Neural progenitor cell (in vitro differentiated cells): Measurements from ENCODE around the gene IFI44L. TPM values are rescaled to one million over a fixed set of nuclear protein-coding genes. Genes with fewer than 3 reads are reported as not detected.

Experiments
- DNase-seq: peaks from one replicate; pipeline ENCODE4 v3.0.0-alpha.2; 2016; ENCODE audit warnings: low spot score
- H2AFZ ChIP-seq: fragments of 200-600 bp; sonication (generic); replicated peaks from 2 replicates; pipeline ENCODE4 v1.6.1; 2016; ENCODE audit warnings: antibody characterized with exemption
- H3F3A ChIP-seq: fragments of 200-600 bp; sonication (generic); 2 replicates; pipeline ENCODE4 v1.6.1; 2016; ENCODE audit warnings: antibody characterized with exemption, low read depth
- H3K27ac ChIP-seq: fragments of 200-600 bp; sonication (generic); 2 replicates; pipeline ENCODE4 v1.5.1; 2016; ENCODE audit warnings: mild to moderate bottlenecking
- H3K27me3 ChIP-seq: fragments of 200-600 bp; sonication (generic); 2 replicates; pipeline ENCODE4 v1.6.1; 2016; ENCODE audit warnings: mild to moderate bottlenecking, moderate library complexity
- H3K36me3 ChIP-seq: fragments of 200-600 bp; sonication (generic); 2 replicates; pipeline ENCODE4 v1.5.1; 2016
- H3K4me1 ChIP-seq: fragments of 200-600 bp; sonication (generic); 2 replicates; pipeline ENCODE4 v1.6.1; 2016; ENCODE audit warnings: mixed run types
- H3K4me2 ChIP-seq: fragments of 200-600 bp; sonication (generic); 2 replicates; pipeline ENCODE4 v1.6.1; 2016
- H3K4me3 ChIP-seq: fragments of 200-600 bp; sonication (generic); 2 replicates; pipeline ENCODE4 v1.5.1; 2016
- H3K79me2 ChIP-seq: fragments of 200-600 bp; sonication (generic); 2 replicates; pipeline ENCODE4 v1.6.1; 2016; ENCODE audit warnings: low read depth
- H3K9ac ChIP-seq: fragments of 200-600 bp; sonication (generic); 2 replicates; pipeline ENCODE4 v1.6.1; 2016
- H3K9me3 ChIP-seq: fragments of 200-600 bp; sonication (generic); 2 replicates; pipeline ENCODE4 v1.5.1; 2016; ENCODE audit warnings: low read depth
- H4K20me1 ChIP-seq: fragments of 200-600 bp; sonication (generic); 2 replicates; pipeline ENCODE4 v1.6.1; 2016; ENCODE audit warnings: low read depth
- H3K27ac Mint-ChIP-seq: 3 replicates; pipeline ENCODE4 v1.8.0; 2021; ENCODE audit warnings: mixed read lengths
- H3K27me3 Mint-ChIP-seq: 2 replicates; pipeline ENCODE4 v1.8.0; 2022; ENCODE audit warnings: low read depth, mild to moderate bottlenecking, inconsistent platforms, moderate library complexity, mixed read lengths; ENCODE audit not compliant: insufficient read depth
- H3K36me3 Mint-ChIP-seq: 3 replicates; pipeline ENCODE4 v1.8.0; 2021; ENCODE audit warnings: mixed read lengths
- H3K4me1 Mint-ChIP-seq: 3 replicates; pipeline ENCODE4 v1.8.0; 2021; ENCODE audit warnings: mixed read lengths
- H3K4me3 Mint-ChIP-seq: 3 replicates; pipeline ENCODE4 v1.8.0; 2021; ENCODE audit warnings: mild to moderate bottlenecking, moderate library complexity, mixed read lengths
- H3K9me3 Mint-ChIP-seq: 3 replicates; pipeline ENCODE4 v1.8.0; 2020; ENCODE audit warnings: mixed read lengths
- EZH2 ChIP-seq: fragments of 200-600 bp; sonication (generic); IDR thresholded peaks from 2 replicates; pipeline ENCODE4 v1.6.1; 2017; ENCODE audit warnings: antibody characterized with exemption, mild to moderate bottlenecking, moderate library complexity
- EZH2phosphoT487 ChIP-seq: fragments of 200-600 bp; sonication (generic); IDR thresholded peaks from 2 replicates; pipeline ENCODE4 v1.6.1; 2017; ENCODE audit warnings: antibody characterized with exemption
- total RNA-seq: library from RNA; depleted of rRNA; stranded (reverse); fragments of >200 nt; gene quantifications from 2 replicates; pipeline ENCODE4 v1.2.3, GENCODE V29; 2015; ENCODE audit warnings: low replicate concordance
- TF ChIP-seq, protein P1 (sequence below): fragments of 200-600 bp; sonication (generic); IDR thresholded peaks from 2 replicates; pipeline ENCODE4 v1.5.1; 2017; ENCODE audit warnings: antibody characterized with exemption, mild to moderate bottlenecking

IFI44L gene
- total RNA-seq, 1 donor from 2014 or later, result not detected

DNA sequence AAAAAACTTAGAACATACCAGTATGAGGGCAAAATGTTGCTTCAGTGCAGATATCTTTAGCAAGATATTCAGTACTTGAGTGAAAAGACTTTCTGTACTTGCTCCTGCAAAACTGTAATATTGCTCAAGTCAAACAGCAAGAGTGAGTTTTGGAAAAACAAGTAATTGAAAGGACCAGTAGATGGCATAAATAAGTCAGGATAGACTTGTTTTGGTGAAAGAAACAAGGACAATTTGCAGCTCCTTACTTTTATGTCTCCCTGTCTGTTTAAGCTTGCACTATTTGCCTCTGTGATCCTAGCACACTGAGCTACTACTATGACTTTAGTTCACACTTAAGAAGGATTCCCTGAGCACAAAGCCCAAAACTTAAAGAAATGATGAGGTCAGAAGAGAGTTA lies 68.4 kb downstream of the IFI44L start:
- no peak overlapping the region for H3K4me2 ChIP-seq
- H3K9ac ChIP-seq, result no peak overlapping the region
- H4K20me1 ChIP-seq, result no peaks in the 10 kb centered on the region
- H3K4me3 Mint-ChIP-seq, result no peak overlapping the region
- H2AFZ ChIP-seq, result no peak overlapping the region
- no peaks in the 10 kb centered on the region for H3F3A ChIP-seq
- no peaks in the 10 kb centered on the region for H3K36me3 Mint-ChIP-seq
- H3K4me1 ChIP-seq, result no peaks in the 10 kb centered on the region
- no peaks in the 10 kb centered on the region for H3K4me1 Mint-ChIP-seq
- H3K27me3 ChIP-seq, result no peaks in the 10 kb centered on the region
- no peaks in the 10 kb centered on the region for H3K79me2 ChIP-seq
- H3K9me3 ChIP-seq, result no peaks in the 10 kb centered on the region
- no peaks in the 10 kb centered on the region for H3K9me3 Mint-ChIP-seq
- DNase-seq, result no peak
- no peak overlapping the region for H3K4me3 ChIP-seq
- H3K36me3 ChIP-seq, result no peaks in the 10 kb centered on the region
- TF ChIP-seq, protein P1, sequence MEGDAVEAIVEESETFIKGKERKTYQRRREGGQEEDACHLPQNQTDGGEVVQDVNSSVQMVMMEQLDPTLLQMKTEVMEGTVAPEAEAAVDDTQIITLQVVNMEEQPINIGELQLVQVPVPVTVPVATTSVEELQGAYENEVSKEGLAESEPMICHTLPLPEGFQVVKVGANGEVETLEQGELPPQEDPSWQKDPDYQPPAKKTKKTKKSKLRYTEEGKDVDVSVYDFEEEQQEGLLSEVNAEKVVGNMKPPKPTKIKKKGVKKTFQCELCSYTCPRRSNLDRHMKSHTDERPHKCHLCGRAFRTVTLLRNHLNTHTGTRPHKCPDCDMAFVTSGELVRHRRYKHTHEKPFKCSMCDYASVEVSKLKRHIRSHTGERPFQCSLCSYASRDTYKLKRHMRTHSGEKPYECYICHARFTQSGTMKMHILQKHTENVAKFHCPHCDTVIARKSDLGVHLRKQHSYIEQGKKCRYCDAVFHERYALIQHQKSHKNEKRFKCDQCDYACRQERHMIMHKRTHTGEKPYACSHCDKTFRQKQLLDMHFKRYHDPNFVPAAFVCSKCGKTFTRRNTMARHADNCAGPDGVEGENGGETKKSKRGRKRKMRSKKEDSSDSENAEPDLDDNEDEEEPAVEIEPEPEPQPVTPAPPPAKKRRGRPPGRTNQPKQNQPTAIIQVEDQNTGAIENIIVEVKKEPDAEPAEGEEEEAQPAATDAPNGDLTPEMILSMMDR, result no peak
- TF ChIP-seq EZH2 (no peak), EZH2phosphoT487 (no peak)
- H3K27me3 Mint-ChIP-seq, result no peaks in the 10 kb centered on the region
- H3K27ac Mint-ChIP-seq, result no peak overlapping the region
- H3K27ac ChIP-seq, result no peak overlapping the region

DNA sequence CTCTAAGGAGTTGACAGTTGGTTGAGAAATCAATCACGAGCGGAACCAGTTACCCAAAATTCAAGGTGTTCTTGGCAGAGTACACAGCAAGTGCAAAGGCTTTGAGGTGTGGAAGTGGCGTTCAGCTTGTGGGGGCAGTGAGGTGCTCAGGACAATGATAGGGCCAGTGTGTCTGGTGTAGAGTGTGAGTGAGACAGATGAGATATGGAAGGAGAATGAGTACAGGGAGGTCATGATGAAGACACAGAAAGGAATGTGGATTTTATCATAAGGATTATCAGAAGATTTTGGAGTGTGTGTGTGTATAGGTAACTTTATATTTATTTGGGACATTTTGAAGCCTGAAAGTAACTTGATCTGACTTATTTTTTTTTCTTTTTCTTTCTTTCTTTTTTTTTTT lies 70.3 kb downstream of the IFI44L start:
- no peak overlapping the region for H3K27ac Mint-ChIP-seq
- H3K4me2 ChIP-seq, result no peak overlapping the region
- no peak overlapping the region for H2AFZ ChIP-seq
- H3K4me3 ChIP-seq, result no peak overlapping the region
- no peak overlapping the region for H3K27ac ChIP-seq
- TF ChIP-seq, protein P1, result no peak
- TF ChIP-seq EZH2phosphoT487 (no peak), EZH2 (no peak)
- H3K36me3 ChIP-seq, result no peaks in the 10 kb centered on the region
- DNase-seq, result no peak
- no peaks in the 10 kb centered on the region for H3K36me3 Mint-ChIP-seq
- no peaks in the 10 kb centered on the region for H4K20me1 ChIP-seq
- H3K4me1 Mint-ChIP-seq, result no peaks in the 10 kb centered on the region
- H3K27me3 Mint-ChIP-seq, result no peaks in the 10 kb centered on the region
- no peaks in the 10 kb centered on the region for H3K4me1 ChIP-seq
- H3K4me3 Mint-ChIP-seq, result no peak overlapping the region
- no peaks in the 10 kb centered on the region for H3K9me3 Mint-ChIP-seq
- no peaks in the 10 kb centered on the region for H3K9me3 ChIP-seq
- no peak overlapping the region for H3K9ac ChIP-seq
- no peaks in the 10 kb centered on the region for H3K79me2 ChIP-seq
- no peaks in the 10 kb centered on the region for H3K27me3 ChIP-seq
- no peaks in the 10 kb centered on the region for H3F3A ChIP-seq

DNA sequence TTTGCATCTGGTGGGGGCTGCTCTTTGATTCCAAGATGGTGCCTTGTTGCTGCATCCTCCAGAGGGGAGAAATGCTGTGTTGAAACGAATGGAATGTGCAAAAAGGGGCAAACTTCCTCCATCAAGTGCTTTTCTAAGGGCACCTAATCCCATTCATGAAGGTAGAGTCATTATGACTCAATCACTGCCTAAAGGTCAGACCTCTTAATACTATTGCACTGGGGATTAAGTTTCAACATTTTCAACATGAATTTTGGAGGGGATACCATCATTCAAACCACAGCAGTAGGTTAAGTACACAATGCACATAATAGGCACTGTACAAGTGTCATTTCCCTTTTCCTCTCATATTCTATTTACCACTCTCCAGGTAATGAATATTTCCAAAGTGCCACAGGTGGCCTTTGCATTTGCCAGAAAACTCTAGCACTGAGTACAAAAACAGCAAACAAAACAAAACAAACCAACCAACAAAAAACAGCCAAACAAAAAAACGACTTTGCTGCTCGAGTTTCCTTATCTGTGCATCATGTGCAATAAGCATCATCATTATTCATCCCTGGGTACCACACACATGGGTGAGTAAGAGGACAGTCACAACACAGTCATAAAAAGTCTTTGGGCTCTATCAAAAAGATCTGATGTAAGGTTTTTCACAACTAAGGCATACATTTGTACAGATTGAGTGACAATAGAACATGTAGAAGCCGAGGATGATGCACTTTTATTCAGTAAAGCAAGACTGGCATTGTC lies 71.9 kb downstream of the IFI44L start:
- no peaks in the 10 kb centered on the region for H3K9me3 Mint-ChIP-seq
- H3F3A ChIP-seq, result no peaks in the 10 kb centered on the region
- H3K4me3 Mint-ChIP-seq, result no peak overlapping the region
- no peak overlapping the region for H3K4me2 ChIP-seq
- no peaks in the 10 kb centered on the region for H3K9me3 ChIP-seq
- no peak for DNase-seq
- TF ChIP-seq EZH2 (no peak), EZH2phosphoT487 (no peak)
- TF ChIP-seq, protein P1, result no peak
- no peak overlapping the region for H3K27ac Mint-ChIP-seq
- no peaks in the 10 kb centered on the region for H3K36me3 ChIP-seq
- H3K4me3 ChIP-seq, result no peak overlapping the region
- no peaks in the 10 kb centered on the region for H3K4me1 Mint-ChIP-seq
- H3K4me1 ChIP-seq, result no peaks in the 10 kb centered on the region
- no peak overlapping the region for H3K27ac ChIP-seq
- no peaks in the 10 kb centered on the region for H3K79me2 ChIP-seq
- H3K27me3 ChIP-seq, result no peaks in the 10 kb centered on the region
- H3K27me3 Mint-ChIP-seq, result no peaks in the 10 kb centered on the region
- H3K36me3 Mint-ChIP-seq, result no peaks in the 10 kb centered on the region
- no peaks in the 10 kb centered on the region for H4K20me1 ChIP-seq
- no peak overlapping the region for H2AFZ ChIP-seq
- no peak overlapping the region for H3K9ac ChIP-seq

Other genes with a start within 250 kb of the IFI44L start
- 0.06 TPM in 1 of 2 replicates, not detected in the other for gene PTGFR, start 129.5 kb upstream of the IFI44L start, total RNA-seq
- not detected in 2 replicates for gene IFI44, start 29.4 kb downstream of the IFI44L start, total RNA-seq